Sigmoid colon (tissue), 4 donors: ENCODE measurements around the gene DPP6.

ENCODE experiments used
- CTCF ChIP-seq, 4 experiments: fragments of 450-650 bp in 3 of 4; fragments of 200-600 bp in 1 of 4; IDR thresholded peaks; one replicate each; pipeline ENCODE4 v1.5.1; 2016 to 2019; ENCODE audit warnings: antibody characterized with exemption in 4 of 4, mild to moderate bottlenecking in 3 of 4, moderate library complexity in 2 of 4
- POLR2AphosphoS5 ChIP-seq, 4 donors: sonication (generic); formaldehyde crosslinking; IDR thresholded peaks; one replicate each; pipeline ENCODE4 v1.6.1; 2017; ENCODE audit warnings: antibody characterized with exemption in 4 of 4

- TF ChIP-seq POLR2AphosphoS5 (IDR thresholded peaks at IDR 0.05) (no peak), CTCF (IDR thresholded peaks at IDR 0.05) (no peak)
These were observed 599.3 kb downstream of the DPP6 start for GRCh38 chr7:154651501-154651900.
